WERI-Rb-1 (cell line): ENCODE results near the gene CMSS1.

ENCODE experiments used
- DNase-seq: peaks from one replicate; pipeline ENCODE4 v3.0.0-alpha.2; 2020
- H3K27ac ChIP-seq: fragments of 250-450 bp; sonication (Bioruptor Pico); 2 replicates; pipeline ENCODE4 v1.5.1; 2020; ENCODE audit warnings: mild to moderate bottlenecking, moderate library complexity
- H3K27me3 ChIP-seq: fragments of 250-450 bp; sonication (Bioruptor Pico); 2 replicates; pipeline ENCODE4 v1.5.1; 2021; ENCODE audit warnings: mild to moderate bottlenecking, low read depth, moderate library complexity; ENCODE audit not compliant: insufficient read depth, severe bottlenecking
- H3K36me3 ChIP-seq: fragments of 250-450 bp; sonication (Bioruptor Pico); 2 replicates; pipeline ENCODE4 v1.5.1; 2020; ENCODE audit warnings: mild to moderate bottlenecking, moderate library complexity
- H3K4me3 ChIP-seq: 2 replicates; pipeline ENCODE4 v1.5.1; 2011; ENCODE audit warnings: low read depth, mild to moderate bottlenecking, control low read depth, low read length
- H3K9me3 ChIP-seq: fragments of 250-450 bp; sonication (Bioruptor Pico); 2 replicates; pipeline ENCODE4 v1.5.1; 2021; ENCODE audit warnings: mild to moderate bottlenecking, moderate library complexity; ENCODE audit not compliant: severe bottlenecking
- CTCF ChIP-seq: IDR thresholded peaks from 2 replicates; pipeline ENCODE4 v1.5.1; 2011; ENCODE audit warnings: low read depth, mild to moderate bottlenecking, control low read depth, inconsistent platforms, low read length

CMSS1 gene

DNA sequence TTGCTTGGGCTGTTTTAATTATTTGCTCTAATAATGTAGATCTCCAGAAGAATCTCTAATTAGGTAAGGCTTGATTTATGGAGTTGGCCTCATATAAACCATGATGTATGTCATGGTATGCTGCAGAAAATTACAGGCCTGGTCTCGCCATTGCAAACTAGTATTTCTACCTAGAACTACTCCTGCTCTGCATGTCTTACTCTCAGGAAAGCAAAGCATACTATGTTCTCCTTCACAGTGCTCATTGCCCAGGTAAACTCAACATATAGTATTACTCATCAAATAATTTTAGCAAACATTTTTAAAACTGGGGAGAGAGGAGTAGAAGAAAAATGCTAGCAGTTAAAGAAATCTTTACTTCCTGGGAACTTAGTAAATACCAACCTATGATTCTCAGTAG is 205.9 kb downstream of the CMSS1 start:
- DNase-seq = no peak
- Histone ChIP-seq H3K9me3 (no peaks in the 10 kb centered on the region), H3K27ac (no peak overlapping the region), H3K27me3 (no peaks in the 10 kb centered on the region), H3K36me3 (no peaks in the 10 kb centered on the region; the same call in none of the 2 replicates), H3K4me3 (no peak overlapping the region)
- TF ChIP-seq CTCF = no peak

DNA sequence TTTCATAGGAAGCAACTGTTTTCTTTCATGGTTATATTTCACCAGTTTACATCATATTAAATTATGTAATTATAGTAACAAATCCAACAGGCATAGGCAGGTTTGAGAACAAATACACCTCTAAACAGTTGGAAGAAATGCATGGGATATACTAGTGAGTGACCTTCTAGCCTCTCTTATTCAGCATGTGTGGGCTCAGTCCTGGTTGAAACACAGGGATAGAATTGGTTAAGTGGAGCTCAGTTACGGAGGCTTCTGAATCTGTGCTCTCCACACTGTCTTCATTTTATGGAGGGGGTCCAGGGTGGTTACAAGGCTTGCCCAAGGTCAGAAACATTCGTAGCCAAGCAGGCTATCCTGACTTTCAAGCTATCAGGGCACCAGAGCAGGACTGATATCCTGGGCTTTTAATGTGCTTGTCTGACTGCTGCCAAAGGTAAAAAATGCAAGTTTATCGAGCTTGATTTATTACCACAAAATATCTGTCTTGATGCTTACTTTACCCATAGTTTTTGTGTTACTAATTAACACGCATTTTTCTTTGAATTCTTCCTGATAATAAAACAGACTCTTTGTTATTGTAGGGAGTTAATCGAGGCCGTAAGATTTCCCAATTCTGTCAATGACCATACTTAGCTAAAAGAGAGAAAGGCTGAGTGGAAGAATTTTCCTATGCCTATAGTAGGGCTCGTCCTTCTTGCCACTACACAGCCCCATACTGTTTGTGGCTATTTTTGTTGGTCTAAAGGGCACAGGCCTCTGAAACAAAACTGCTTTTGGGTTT is 207.1 kb downstream of the CMSS1 start:
- Histone ChIP-seq H3K36me3 (no peaks in the 10 kb centered on the region; the same call in none of the 2 replicates), H3K4me3 (no peak overlapping the region), H3K27ac (no peak overlapping the region), H3K27me3 (no peaks in the 10 kb centered on the region), H3K9me3 (no peaks in the 10 kb centered on the region)
- TF ChIP-seq CTCF = no peak
- DNase-seq = no peak

DNA sequence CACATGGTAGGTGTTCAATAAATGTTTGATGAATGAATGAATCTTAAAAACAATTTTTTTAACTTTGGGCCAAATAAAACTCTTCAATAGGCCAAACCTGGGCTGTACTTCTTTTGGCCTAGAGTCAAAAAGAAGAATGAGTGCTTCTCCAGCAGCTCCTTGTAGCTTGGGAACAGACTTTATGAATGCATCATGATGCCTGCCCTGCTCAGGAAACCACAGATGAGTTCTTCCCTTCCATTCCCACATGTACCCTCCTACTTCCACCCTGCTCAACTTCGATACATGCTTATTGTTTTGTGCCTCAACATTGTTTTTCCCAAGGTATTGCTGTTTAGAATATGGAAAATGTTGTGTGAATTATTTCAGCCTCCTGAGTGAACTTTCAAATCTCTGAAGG is 209.7 kb downstream of the CMSS1 start:
- Histone ChIP-seq H3K4me3 (no peak overlapping the region), H3K36me3 (no peaks in the 10 kb centered on the region; the same call in none of the 2 replicates), H3K27me3 (no peaks in the 10 kb centered on the region), H3K9me3 (no peaks in the 10 kb centered on the region), H3K27ac (no peak overlapping the region)
- no peak for TF ChIP-seq CTCF
- DNase-seq = no peak

- no peak overlapping the region for H3K27ac ChIP-seq
- no peaks in the 10 kb centered on the region for H3K27me3 ChIP-seq
- no peaks in the 10 kb centered on the region; the same call in none of the 2 replicates for H3K36me3 ChIP-seq
- TF ChIP-seq CTCF = no peak
- DNase-seq = no peak
- no peak overlapping the region for H3K4me3 ChIP-seq
- H3K9me3 ChIP-seq = no peaks in the 10 kb centered on the region
Measured at GRCh38 chr3:100029052-100029451, 211.4 kb downstream of the CMSS1 start.

DNA sequence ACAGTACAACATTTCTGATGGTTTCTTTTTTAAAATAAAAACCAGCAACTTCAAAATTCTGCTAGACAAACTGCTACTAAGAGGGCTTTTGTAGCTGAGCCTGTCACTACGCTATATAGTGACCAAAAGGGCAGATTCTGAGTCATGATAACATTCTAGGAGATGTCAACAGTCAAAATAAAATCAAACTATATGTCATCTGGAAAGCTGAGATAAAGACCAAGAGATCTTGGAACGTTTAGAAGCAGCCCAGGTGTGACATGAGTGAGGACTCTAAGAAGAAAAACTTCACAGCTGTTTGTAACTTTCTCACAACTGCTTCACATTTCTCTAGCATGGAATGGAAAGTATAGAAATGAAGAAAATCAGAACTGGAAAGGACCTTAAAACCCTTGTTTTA is 212.0 kb downstream of the CMSS1 start:
- Histone ChIP-seq H3K9me3 (no peaks in the 10 kb centered on the region), H3K27ac (no peak overlapping the region), H3K36me3 (no peaks in the 10 kb centered on the region; the same call in none of the 2 replicates), H3K4me3 (no peak overlapping the region), H3K27me3 (no peaks in the 10 kb centered on the region)
- no peak for TF ChIP-seq CTCF
- DNase-seq = no peak

GRCh38 chr3:100030346-100030745 is 212.7 kb downstream of the CMSS1 start:
- no peaks in the 10 kb centered on the region for H3K9me3 ChIP-seq
- DNase-seq = no peak
- no peak for TF ChIP-seq CTCF
- H3K27ac ChIP-seq = no peak overlapping the region
- no peak overlapping the region for H3K4me3 ChIP-seq
- H3K36me3 ChIP-seq = no peaks in the 10 kb centered on the region; the same call in none of the 2 replicates
- H3K27me3 ChIP-seq = no peaks in the 10 kb centered on the region
